IMR-90 (cell line): ENCODE results near the gene C4B. TPM values are rescaled to one million over a fixed set of nuclear protein-coding genes. Genes with fewer than 3 reads are reported as not detected.
"Not testable (repeated sequence)": the region's sequence is repeated elsewhere in the genome, so short reads cannot be mapped to it uniquely, and the experiment has no call there.

Experiments used
- ATAC-seq: fragments of 200-7000 bp; cut with Tn5 transposase; 2 replicates; pipeline ENCODE4 v1.9.1; 2020; ENCODE audit warnings: low read depth, mild to moderate bottlenecking, moderate library complexity
- BruUV-seq: library from RNA; stranded (reverse); fragments of 400-500 nt; replicated peaks from 2 replicates; lab custom pipeline; 2021; lab: Mats Ljungman, UMichigan
- CTCF ChIA-PET: fragments of 300-600 bp; formaldehyde crosslinking; extraction: SDS; loops from one replicate; lab custom pipeline; 2021; ENCODE audit warnings: antibody characterized with exemption; lab: Yijun Ruan, JAX
- POLR2A ChIA-PET: fragments of 300-600 bp; sonication (Branson Sonifier 250); formaldehyde crosslinking; loops from one replicate; lab custom pipeline; 2022; ENCODE audit warnings: antibody characterized with exemption; ENCODE audit not compliant: unreplicated experiment; lab: Charles Lee
- DNase-seq: peaks from one replicate; pipeline ENCODE4 v3.0.0; 2013
- H2AFZ ChIP-seq: replicated peaks from 2 replicates; pipeline ENCODE3; 2013; ENCODE audit warnings: low read length, mild to moderate bottlenecking; ENCODE audit not compliant: poor library complexity
- H2AK5ac ChIP-seq: 2 replicates; pipeline ENCODE4 v1.6.1; 2013; ENCODE audit warnings: low read depth, low read length, inconsistent platforms
- H2AK9ac ChIP-seq: replicated peaks from 2 replicates; pipeline ENCODE3; 2013; ENCODE audit warnings: mild to moderate bottlenecking, low read depth, low read length, moderate library complexity; ENCODE audit not compliant: poor library complexity
- H2BK120ac ChIP-seq: 2 replicates; pipeline ENCODE4 v1.6.1; 2013; ENCODE audit warnings: low read depth, low read length, inconsistent platforms
- H2BK15ac ChIP-seq: 3 replicates; pipeline ENCODE4 v1.6.1; 2013; ENCODE audit warnings: low read depth, low read length, inconsistent platforms
- H2BK20ac ChIP-seq: 2 replicates; pipeline ENCODE4 v1.6.1; 2013; ENCODE audit warnings: low read depth, mild to moderate bottlenecking, inconsistent platforms, low read length, moderate library complexity
- H2BK5ac ChIP-seq: 2 replicates; pipeline ENCODE4 v1.6.1; 2013; ENCODE audit warnings: mild to moderate bottlenecking, low read depth, low read length, inconsistent platforms; ENCODE audit not compliant: poor library complexity, severe bottlenecking
- H3K14ac ChIP-seq: replicated peaks from 2 replicates; pipeline ENCODE4 v1.6.1; 2013; ENCODE audit warnings: low read depth, low read length, inconsistent platforms
- H3K18ac ChIP-seq: 2 replicates; pipeline ENCODE4 v1.6.1; 2013; ENCODE audit warnings: low read depth, low read length, control low read depth
- H3K23ac ChIP-seq: 2 replicates; pipeline ENCODE4 v1.6.1; 2013; ENCODE audit warnings: low read depth, low read length, inconsistent platforms
- H3K27ac ChIP-seq: 2 replicates; pipeline ENCODE4 v1.5.1; 2013; ENCODE audit warnings: mild to moderate bottlenecking, control low read depth, low read length; ENCODE audit not compliant: insufficient read depth
- H3K27me3 ChIP-seq: 2 replicates; pipeline ENCODE4 v1.6.1; 2013; ENCODE audit warnings: low read length; ENCODE audit not compliant: control insufficient read depth, insufficient read depth
- H3K36me3 ChIP-seq: 2 replicates; pipeline ENCODE4 v1.6.1; 2013; ENCODE audit warnings: low read length, mixed read lengths; ENCODE audit not compliant: control insufficient read depth, insufficient read depth
- H3K4ac ChIP-seq: 2 replicates; pipeline ENCODE4 v1.6.1; 2013; ENCODE audit warnings: low read depth, low read length, inconsistent platforms
- H3K4me1 ChIP-seq: 2 replicates; pipeline ENCODE4 v1.6.1; 2013; ENCODE audit warnings: low read length, mixed read lengths; ENCODE audit not compliant: control insufficient read depth, insufficient read depth
- H3K4me2 ChIP-seq: 2 replicates; pipeline ENCODE4 v1.6.1; 2013; ENCODE audit warnings: low read depth, mild to moderate bottlenecking, control low read depth, low read length, moderate library complexity
- H3K4me3 ChIP-seq: 2 replicates; pipeline ENCODE4 v1.5.1; 2013; ENCODE audit warnings: low read depth, mild to moderate bottlenecking, control low read depth, low read length, moderate library complexity; ENCODE audit not compliant: insufficient read depth
- H3K56ac ChIP-seq: 2 replicates; pipeline ENCODE4 v1.6.1; 2013; ENCODE audit warnings: low read length, inconsistent platforms; ENCODE audit not compliant: insufficient read depth; ENCODE audit errors: extremely low read depth
- H3K79me1 ChIP-seq, 2 experiments: 2 replicates each; pipeline ENCODE4 v1.6.1; 2013; ENCODE audit warnings: low read length in 2 of 2, inconsistent platforms in 1 of 2, low read depth in 1 of 2
- H3K9ac ChIP-seq: 2 replicates; pipeline ENCODE4 v1.6.1; 2013; ENCODE audit warnings: low read depth, low read length, control low read depth
- H3K9me1 ChIP-seq: 2 replicates; pipeline ENCODE4 v1.6.1; 2013; ENCODE audit warnings: low read length, inconsistent platforms; ENCODE audit not compliant: insufficient read depth
- H3K9me3 ChIP-seq: 2 replicates; pipeline ENCODE4 v1.6.1; 2013; ENCODE audit warnings: low read length; ENCODE audit not compliant: control insufficient read depth, insufficient read depth
- H4K20me1 ChIP-seq: 2 replicates; pipeline ENCODE4 v1.6.1; 2013; ENCODE audit warnings: low read length, inconsistent platforms; ENCODE audit not compliant: insufficient read depth
- H4K5ac ChIP-seq: 2 replicates; pipeline ENCODE4 v1.6.1; 2013; ENCODE audit warnings: mild to moderate bottlenecking, low read depth, low read length, control low read depth
- H4K8ac ChIP-seq, 2 experiments: 2 replicates each; pipeline ENCODE4 v1.6.1; 2013; ENCODE audit warnings: low read depth in 2 of 2, low read length in 2 of 2, control low read depth in 1 of 2, inconsistent platforms in 1 of 2
- H4K91ac ChIP-seq: 2 replicates; pipeline ENCODE4 v1.6.1; 2013; ENCODE audit warnings: low read depth, low read length, inconsistent platforms; ENCODE audit not compliant: insufficient read depth
- WGBS, 2 experiments: methylation state at CpG; one replicate each; pipeline versions ENCODE4 v1.1.5 to v1.1.7; 2013; ENCODE audit warnings: missing lambda C conversion rate in 2 of 2; ENCODE audit not compliant: insufficient read length in 1 of 2; ENCODE audit errors: extremely low coverage in 2 of 2; 5-methylcytosine and 5-hydroxymethylcytosine counted together
- dilution Hi-C: fragments of 300-500 bp; cut with HindIII; formaldehyde crosslinking; loops from one replicate; pipeline ENCODE4 v1.14.3; 2018; ENCODE audit warnings: low sequenced_read_pairs; ENCODE audit not compliant: unreplicated experiment
- in situ Hi-C: fragments of 300-500 bp; cut with MboI; formaldehyde crosslinking; loops from 3 replicates; pipeline ENCODE4 v1.14.3; 2019; ENCODE audit warnings: low sequenced_read_pairs, inconsistent platforms, mixed read lengths
- intact Hi-C: fragments of 100-400 bp; cut with micrococcal nuclease; formaldehyde crosslinking; loops from 2 replicates; pipeline ENCODE4 v1.10.0; 2022
- polyA plus RNA-seq, 3 experiments: library from polyadenylated mRNA; depleted of rRNA; stranded (reverse); fragments of >200 nt; gene quantifications; 2 replicates each; pipeline ENCODE4 v1.2.3, GENCODE V29; 2012; ENCODE audit warnings: low replicate concordance in 1 of 3
- total RNA-seq: library from RNA; depleted of rRNA; stranded (reverse); fragments of >200 nt; gene quantifications from 2 replicates; pipeline ENCODE4 v1.2.3, GENCODE V29; 2012

C4B gene
- total and polyA plus RNA-seq, 2 of the 4 experiments (the other 2 are of a cell fraction), result 0.54 to 4.2 TPM

DNA sequence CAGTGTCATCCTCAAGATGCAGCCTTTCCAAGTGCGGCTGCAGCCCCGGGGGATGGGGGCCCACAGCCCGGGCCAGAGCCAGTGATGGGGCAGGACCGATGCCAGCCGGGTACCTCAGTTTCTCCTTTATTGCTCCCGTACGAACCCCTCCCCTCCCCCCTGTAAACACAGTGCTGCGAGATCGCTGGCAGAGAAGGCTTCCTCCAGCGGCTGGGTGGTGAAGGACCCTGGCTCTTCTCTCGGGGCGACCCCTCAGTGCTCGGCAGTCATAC, 26.4 kb downstream of the C4B start:
- H4K5ac ChIP-seq, H2BK15ac ChIP-seq, H3K23ac ChIP-seq, H3K79me1 ChIP-seq, H3K9ac ChIP-seq, H3K9me1 ChIP-seq, H3K36me3 ChIP-seq, H3K4me1 ChIP-seq, ATAC-seq, H3K27me3 ChIP-seq, H2BK120ac ChIP-seq, H4K20me1 ChIP-seq, dilution Hi-C loops, in situ Hi-C loops, BruUV-seq, H2BK20ac ChIP-seq, H3K9me3 ChIP-seq, H2BK5ac ChIP-seq, H3K56ac ChIP-seq, H3K18ac ChIP-seq, H3K4me3 ChIP-seq, H2AK5ac ChIP-seq, H2AK9ac ChIP-seq, H3K4me2 ChIP-seq, H3K14ac ChIP-seq, POLR2A ChIA-PET, H4K8ac ChIP-seq, H3K27ac ChIP-seq, H3K4ac ChIP-seq, H2AFZ ChIP-seq, DNase-seq, CTCF ChIA-PET, H4K91ac ChIP-seq: not testable (repeated sequence)
- intact Hi-C loops, result loop anchor here (10.0 kb wide), 1 partner anchor 114 kb away; the partner anchor contains the start of genes PPT2 and PRRT1
- WGBS, 2 experiments, result no CpG with 5 or more reads among the region's 13 CpGs

GRCh38 chr6:32041385-32041784, 26.8 kb downstream of the C4B start:
- POLR2A ChIA-PET, H2AK9ac ChIP-seq, H3K27ac ChIP-seq, H2BK5ac ChIP-seq, H2AK5ac ChIP-seq, H3K18ac ChIP-seq, H3K56ac ChIP-seq, H2BK20ac ChIP-seq, H3K79me1 ChIP-seq, ATAC-seq, H2BK15ac ChIP-seq, in situ Hi-C loops, dilution Hi-C loops, H2BK120ac ChIP-seq, H4K20me1 ChIP-seq, H3K14ac ChIP-seq, H3K23ac ChIP-seq, H3K4ac ChIP-seq, H4K91ac ChIP-seq, H3K9ac ChIP-seq, H4K5ac ChIP-seq, H3K36me3 ChIP-seq, BruUV-seq, H4K8ac ChIP-seq, H3K4me1 ChIP-seq, H3K4me3 ChIP-seq, CTCF ChIA-PET, DNase-seq, H2AFZ ChIP-seq, H3K27me3 ChIP-seq, H3K4me2 ChIP-seq, H3K9me1 ChIP-seq, H3K9me3 ChIP-seq: not testable (repeated sequence)
- intact Hi-C loops, result loop anchor here (10.0 kb wide), 1 partner anchor 113 kb away; the partner anchor contains the start of genes PPT2 and PRRT1
- no CpG with 5 or more reads among the region's 10 CpGs for WGBS, 2 experiments
